Hematopoietic multipotent progenitor cell treated with erythropoietin and hydrocortisone succinate and interleukin-3 and kit ligand, for 4 days (in vitro differentiated cells): ENCODE measurements around the gene CNTNAP2.
A peak's percentile ranks its signal among the peaks of the same experiment; 100 is the strongest.
"Not testable (repeated sequence)": the region's sequence is repeated elsewhere in the genome, so short reads cannot be mapped to it uniquely, and the experiment has no call there.

Experiments used
- DNase-seq: peaks from one replicate; pipeline ENCODE4 v3.0.0-alpha.2; 2015

Gene CNTNAP2

DNA sequence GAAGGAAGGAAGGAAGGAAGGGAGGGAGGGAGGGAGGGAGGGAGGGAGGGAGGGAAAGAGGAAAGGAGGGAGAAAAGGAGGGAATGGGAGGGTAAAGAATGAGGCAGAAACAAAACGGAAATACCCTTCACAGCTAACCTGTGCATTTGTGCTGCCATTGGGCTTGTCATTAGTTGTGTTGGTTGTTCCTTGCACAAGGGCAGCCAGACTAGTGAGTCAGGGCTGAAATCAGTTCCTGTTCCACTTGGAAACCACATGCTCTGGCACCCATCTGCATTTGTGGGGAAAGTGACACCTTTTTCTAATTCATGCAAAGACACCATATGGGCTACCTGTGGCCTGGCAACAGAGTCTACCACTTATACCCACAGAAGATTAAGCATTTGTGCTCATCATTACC is 1469.9 kb downstream of the CNTNAP2 start:
- DNase-seq, result no peak

- DNase-seq, result no peak
Measured at GRCh38 chr7:147593271-147594057, 1476.9 kb downstream of the CNTNAP2 start.

- DNase-seq, result no peak
Measured at GRCh38 chr7:147595042-147595441, 1478.4 kb downstream of the CNTNAP2 start.

GRCh38 chr7:147598687-147599086 is 1482.1 kb downstream of the CNTNAP2 start:
- not testable (repeated sequence) for DNase-seq

- DNase-seq, result no peak
Measured at GRCh38 chr7:147605323-147605722, 1488.7 kb downstream of the CNTNAP2 start.

DNA sequence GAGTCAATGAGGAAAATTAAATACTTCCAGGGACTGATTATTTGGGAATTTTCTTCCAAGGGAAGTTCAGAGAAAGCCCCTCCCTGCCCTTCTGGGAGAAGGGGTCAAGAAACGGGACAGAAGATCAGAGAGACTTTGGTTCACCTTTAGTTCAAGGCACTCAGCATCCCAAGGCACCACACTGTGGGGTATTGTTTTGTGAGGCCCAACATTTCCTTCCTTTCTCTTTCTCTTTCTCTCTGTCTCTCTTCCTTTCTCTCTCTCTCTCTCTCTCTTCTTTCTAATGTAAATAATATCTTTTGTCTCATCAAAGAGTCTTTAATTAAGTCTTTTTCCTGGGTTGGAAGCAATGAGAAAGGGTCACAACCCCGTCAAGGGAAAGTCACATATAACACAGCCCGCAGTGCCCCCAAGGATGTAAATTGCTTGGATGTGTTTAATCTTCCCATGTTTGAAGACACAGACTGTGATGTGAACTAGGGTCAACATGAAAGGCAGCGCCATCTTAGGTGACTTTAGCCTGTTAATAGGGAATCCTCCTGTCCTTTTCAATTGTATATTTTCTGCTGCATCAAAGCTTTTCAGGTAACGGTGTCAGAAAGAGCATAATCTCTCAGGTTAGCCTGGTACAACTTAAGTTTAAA is 1490.7 kb downstream of the CNTNAP2 start:
- DNase-seq, result no peak

DNA sequence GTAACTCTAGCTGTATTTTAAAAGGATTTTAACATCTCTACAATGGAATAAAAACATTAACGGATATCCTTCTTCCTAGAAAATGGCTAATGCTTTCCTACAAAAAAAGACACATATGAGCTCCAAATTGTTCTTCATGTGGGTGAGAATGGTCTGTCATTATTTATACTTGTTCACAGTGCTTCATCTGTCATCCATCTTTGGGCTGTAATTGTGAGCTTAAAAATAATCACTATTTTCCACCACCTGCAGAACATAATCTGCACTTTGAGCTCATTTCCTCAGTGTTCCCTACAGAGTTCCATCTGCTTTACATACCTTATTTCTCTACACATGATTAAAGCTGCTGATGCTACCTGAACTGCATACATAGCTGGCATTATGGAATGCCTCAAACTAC is 1494.8 kb downstream of the CNTNAP2 start:
- DNase-seq, result no peak

DNA sequence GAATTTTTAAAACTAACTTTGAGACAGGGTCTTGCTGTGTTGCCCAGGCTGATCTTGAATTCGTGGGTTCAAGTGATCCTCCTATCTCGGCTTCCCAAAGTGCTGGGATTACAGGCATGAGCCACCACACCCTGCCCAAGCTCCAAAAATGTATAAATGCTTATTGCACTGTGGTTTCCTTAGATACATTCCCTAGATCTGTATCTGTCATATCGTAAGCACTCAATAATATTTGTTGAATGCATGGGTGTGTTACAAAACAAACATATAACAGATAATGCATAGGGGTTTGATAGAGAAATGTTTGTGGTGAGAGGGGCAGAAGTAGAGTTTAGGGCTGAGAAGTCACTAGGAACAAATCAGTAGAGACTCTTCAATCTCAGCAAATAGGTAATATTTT is 1518.7 kb downstream of the CNTNAP2 start:
- no peak for DNase-seq

DNA sequence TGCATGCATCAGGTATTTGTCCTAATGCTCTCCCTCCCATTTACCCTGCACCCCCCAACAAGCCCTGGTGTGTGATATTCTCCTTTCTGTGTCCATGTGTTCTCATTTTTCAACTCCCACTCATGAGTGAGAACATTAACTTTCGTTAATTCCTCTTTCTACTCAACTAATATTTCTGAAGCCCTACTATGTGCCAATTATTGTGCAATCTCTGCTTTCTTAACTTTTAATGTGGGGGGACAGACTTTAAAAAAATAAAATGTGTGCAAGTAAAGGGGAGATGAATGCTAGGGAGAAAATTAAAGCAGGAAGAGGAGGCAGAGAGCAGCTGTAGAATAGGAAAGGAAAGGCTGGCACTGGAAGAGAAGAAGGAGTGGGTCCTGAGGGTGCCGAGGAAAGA is 1520.0 kb downstream of the CNTNAP2 start:
- DNase-seq, result no peak

GRCh38 chr7:147638566-147638965 is 1522.0 kb downstream of the CNTNAP2 start:
- DNase-seq, result no peak

DNA sequence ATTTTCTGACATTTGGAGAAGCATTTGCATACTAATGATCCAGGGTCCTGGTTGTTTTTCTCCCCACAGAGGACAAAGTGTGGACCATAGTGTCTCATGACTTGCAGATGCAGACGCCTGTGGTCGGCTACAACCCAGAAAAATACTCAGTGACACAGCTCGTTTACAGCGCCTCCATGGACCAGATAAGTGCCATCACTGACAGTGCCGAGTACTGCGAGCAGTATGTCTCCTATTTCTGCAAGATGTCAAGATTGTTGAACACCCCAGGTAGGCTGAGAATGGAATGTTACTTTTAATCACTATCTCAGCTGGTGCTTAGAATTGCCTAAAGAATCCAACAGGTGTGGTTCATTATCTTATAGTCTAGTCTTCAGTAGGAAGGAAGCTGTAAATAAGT is 1522.4 kb downstream of the CNTNAP2 start:
- no peak for DNase-seq

DNA sequence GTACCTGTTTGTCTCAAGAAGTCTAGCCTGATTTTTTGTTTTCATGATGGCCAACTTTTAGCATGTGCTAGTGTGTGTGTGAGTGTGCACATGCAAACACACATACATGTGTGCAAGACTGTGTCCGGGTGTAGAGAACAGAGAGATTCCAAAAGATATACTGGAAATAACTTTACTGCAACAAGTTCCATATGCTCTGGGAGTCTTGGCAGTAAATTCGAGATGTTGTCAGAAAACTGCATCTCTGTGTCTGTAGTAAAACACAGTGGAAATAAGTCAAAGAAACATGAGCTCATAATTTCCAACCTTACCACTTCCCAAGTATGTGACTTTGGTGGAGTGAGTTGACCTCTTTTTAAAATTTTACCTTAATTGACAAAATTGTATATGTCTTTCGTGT is 1523.2 kb downstream of the CNTNAP2 start:
- no peak for DNase-seq

DNA sequence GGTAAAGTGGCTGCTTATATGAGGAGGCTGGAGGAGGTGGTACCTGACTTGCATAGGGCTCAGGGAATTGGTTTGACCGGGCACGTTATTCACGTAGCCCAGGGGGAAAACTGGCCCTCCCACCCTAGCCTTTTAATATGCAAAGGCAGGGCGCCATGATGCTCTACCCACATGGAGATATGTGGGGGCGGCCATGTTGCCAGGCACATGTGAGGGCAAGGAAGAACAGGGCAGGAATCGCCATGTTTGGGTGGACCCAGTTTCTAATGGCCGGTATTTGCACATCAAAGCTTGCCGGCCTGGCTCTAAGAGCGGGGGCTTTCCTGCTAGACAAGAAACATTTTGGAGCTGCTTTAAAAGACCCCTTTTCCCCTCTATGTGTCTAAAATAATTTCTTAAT is 1524.2 kb downstream of the CNTNAP2 start:
- DNase-seq, result no peak

GRCh38 chr7:147646568-147646967 is 1530.0 kb downstream of the CNTNAP2 start:
- no peak for DNase-seq

- DNase-seq, result no peak
Measured at GRCh38 chr7:147650991-147651390, 1534.4 kb downstream of the CNTNAP2 start.

- DNase-seq, result no peak
Measured at GRCh38 chr7:147651601-147652000, 1535.0 kb downstream of the CNTNAP2 start.

DNA sequence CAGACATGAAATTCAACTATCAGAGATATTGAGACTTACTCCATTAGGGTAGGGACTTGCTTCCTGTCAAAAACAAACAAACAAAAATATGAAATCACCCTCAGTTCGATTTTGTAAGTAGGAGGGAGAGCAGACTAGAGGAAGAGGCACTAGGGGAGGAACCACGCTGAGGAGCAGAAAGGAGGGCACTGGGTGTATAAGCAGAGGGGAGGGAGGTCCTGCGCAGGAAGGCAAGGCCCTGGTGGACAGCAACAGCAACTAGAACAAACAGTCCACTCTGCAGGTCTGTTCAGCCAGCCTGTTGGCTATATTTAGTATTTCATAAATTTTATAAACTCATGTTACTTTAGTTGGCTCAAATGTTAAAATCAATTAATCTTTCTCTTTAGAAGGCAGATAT is 1536.9 kb downstream of the CNTNAP2 start:
- no peak for DNase-seq

- no peak for DNase-seq
Measured at GRCh38 chr7:147658392-147658967, 1541.9 kb downstream of the CNTNAP2 start.

DNA sequence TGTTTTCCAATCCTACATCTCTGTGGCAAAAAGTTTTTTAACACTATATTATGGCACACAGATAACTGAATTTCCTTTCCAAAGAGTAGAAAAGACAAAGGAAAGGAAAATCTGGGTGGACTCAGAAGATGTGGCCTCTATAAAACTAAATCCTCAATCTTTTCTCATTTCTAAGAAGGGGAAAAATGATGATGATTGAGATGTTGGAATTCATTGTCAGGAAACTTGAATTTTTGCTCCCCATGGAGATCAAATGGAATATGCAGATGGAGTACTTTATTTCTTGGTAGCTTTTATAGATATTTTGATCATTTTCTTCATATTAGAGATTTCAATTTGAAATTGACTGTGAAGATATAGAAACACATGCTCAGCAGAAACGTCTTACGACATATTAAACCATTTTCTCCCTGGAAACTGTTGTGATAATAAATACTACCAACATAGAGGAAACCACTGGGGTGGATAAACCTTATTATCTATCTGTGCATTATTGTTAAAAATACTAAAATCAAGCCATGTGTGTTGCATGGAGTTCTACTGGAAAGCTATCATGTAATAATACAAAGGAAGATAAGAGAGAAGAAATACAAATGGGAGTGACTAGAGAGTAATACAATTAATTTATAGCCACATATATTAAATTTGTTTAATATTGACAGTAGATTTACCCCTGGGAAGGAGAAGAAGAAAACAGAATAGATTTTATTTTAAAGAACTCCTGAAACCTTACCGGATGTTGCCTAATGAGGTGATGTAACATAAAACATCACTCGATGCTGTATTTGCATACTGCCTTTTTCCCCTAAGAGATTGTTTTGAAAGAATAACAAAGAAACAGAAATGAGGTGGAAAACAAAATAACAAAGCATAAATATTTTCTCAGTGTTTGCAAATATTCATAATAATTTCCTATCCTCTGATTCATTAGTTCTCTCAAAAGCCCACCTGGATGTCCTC is 1542.7 kb downstream of the CNTNAP2 start:
- DNase-seq, result no peak

DNA sequence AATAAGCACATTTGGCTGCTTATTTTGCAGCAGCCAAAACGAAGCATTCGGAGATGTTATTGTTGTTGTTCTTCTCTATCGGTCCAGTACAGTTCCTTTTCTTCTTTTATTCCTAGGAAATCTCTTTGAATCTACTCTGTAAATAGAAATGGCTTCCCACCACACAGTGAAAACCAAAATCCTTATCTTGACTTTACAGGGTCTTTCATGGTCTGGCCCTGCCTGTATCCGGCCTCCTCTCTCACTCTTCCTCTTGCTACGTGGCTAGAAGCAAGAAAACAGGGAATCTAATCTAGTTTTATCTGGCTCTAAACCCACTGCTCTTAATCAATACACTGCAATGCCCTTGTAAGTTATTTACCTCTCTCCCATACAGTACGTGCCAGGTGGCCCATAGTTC is 1547.9 kb downstream of the CNTNAP2 start:
- peak; percentile 71 for DNase-seq

DNA sequence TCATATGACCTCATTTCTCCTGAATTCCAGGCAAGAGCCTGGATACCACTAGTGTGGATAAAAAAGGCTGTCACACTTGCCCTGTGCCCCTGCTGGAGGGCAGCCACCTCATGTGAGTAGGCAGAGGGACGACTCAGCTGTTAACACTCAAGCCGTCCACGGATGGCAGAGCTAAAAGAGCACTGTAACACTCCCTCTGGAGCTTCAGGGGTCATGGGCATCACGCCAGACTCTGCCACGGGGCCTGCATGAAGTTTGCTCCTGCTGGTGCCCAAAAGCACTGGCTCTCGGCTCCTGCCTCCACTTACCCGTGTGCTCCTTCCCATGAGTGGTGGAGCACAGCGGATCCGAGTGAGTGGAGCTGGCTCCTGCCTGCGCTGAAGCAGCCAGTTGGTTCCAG is 1554.2 kb downstream of the CNTNAP2 start:
- no peak for DNase-seq

- DNase-seq, result no peak
Measured at GRCh38 chr7:147674705-147675104, 1558.1 kb downstream of the CNTNAP2 start.

DNA sequence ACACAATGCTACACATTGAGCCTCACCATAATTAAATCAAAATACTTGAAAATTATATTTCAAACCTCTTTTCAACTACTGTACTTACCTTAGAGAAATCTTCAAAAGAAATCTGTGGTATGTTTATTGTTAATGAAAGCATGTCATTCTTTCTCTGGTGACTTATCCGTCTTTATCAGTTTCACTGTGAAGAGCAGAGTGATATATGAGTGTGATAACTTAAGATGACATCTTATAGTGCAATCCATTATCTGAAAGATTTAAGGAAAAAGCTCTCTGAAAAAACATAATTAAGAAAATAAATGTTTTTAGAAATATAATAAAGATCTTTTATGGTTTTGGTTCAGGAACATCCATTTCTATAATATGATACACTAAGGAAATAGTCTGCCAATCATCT is 1562.3 kb downstream of the CNTNAP2 start:
- no peak for DNase-seq
